GM12873 (cell line): ENCODE data around the gene MASP1.

ENCODE experiments used
- TF ChIP-seq, protein P1 (sequence below): IDR thresholded peaks from 2 replicates; pipeline ENCODE4 v1.5.1; 2012; ENCODE audit warnings: low read depth, mild to moderate bottlenecking, moderate library complexity, low read length, control low read depth; ENCODE audit not compliant: insufficient read depth; ENCODE audit errors: missing control alignments

The MASP1 gene

GRCh38 chr3:187286467-187287059 lies 5.0 kb downstream of the MASP1 start:
- TF ChIP-seq, protein P1, sequence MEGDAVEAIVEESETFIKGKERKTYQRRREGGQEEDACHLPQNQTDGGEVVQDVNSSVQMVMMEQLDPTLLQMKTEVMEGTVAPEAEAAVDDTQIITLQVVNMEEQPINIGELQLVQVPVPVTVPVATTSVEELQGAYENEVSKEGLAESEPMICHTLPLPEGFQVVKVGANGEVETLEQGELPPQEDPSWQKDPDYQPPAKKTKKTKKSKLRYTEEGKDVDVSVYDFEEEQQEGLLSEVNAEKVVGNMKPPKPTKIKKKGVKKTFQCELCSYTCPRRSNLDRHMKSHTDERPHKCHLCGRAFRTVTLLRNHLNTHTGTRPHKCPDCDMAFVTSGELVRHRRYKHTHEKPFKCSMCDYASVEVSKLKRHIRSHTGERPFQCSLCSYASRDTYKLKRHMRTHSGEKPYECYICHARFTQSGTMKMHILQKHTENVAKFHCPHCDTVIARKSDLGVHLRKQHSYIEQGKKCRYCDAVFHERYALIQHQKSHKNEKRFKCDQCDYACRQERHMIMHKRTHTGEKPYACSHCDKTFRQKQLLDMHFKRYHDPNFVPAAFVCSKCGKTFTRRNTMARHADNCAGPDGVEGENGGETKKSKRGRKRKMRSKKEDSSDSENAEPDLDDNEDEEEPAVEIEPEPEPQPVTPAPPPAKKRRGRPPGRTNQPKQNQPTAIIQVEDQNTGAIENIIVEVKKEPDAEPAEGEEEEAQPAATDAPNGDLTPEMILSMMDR: no peak

- TF ChIP-seq, protein P1: no peak
Observed at GRCh38 chr3:187281191-187281714, 10.3 kb downstream of the MASP1 start.

DNA sequence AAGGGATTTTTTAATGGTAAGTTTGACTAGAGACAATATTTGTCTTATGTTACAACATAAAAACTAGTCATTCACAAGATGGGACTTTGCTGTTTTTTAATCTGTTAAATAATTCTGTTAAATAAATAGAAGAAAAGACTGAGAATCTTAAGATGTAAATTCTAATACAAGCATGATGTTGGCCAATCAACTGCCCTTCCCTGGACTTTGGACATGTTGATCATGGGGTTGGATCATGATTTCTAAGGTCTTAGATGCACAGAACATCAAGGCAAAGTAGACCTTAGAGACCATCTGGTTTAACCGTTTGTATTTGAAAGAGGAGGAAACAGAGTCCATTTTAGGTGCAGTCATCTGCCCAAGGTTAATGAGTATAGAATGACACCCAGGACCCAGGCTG lies 10.9 kb downstream of the MASP1 start:
- TF ChIP-seq, protein P1: no peak

DNA sequence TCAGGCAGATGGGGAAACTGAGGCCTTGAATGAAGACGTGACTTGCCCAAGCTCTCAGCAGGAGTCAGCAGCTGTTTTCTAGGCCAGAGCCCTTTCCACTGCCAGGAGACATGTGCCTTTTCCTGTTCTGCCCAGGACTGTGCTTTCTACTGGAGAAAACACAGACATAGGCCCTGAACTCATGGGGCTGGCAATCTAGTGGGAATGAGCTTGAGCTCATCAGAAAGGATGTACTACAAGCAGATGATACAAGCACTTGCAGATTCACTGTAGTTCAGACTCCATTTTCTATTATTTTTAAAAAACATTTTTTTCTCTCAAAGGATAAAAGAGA lies 14.4 kb downstream of the MASP1 start:
- TF ChIP-seq, protein P1: no peak

GRCh38 chr3:187276397-187277128 lies 15.0 kb downstream of the MASP1 start:
- TF ChIP-seq, protein P1: no peak

DNA sequence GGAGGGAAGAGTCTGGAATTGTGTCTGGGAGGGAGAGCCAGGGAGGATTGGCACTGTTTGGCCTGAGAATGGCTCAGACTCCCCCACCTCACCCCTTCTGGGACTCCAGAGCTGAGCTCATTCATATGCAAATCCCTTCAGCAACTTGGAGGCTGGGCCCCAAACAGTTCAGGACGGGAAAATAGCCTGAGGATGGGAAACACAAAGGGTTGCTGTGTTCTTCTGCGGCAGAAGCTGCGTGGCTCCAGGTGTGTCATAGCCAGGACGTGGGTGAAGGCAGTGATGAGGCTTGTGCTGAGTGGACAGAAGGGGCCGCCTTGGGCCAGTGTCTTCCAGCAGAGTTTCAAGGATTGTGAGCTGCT lies 16.6 kb downstream of the MASP1 start:
- TF ChIP-seq, protein P1: no peak

DNA sequence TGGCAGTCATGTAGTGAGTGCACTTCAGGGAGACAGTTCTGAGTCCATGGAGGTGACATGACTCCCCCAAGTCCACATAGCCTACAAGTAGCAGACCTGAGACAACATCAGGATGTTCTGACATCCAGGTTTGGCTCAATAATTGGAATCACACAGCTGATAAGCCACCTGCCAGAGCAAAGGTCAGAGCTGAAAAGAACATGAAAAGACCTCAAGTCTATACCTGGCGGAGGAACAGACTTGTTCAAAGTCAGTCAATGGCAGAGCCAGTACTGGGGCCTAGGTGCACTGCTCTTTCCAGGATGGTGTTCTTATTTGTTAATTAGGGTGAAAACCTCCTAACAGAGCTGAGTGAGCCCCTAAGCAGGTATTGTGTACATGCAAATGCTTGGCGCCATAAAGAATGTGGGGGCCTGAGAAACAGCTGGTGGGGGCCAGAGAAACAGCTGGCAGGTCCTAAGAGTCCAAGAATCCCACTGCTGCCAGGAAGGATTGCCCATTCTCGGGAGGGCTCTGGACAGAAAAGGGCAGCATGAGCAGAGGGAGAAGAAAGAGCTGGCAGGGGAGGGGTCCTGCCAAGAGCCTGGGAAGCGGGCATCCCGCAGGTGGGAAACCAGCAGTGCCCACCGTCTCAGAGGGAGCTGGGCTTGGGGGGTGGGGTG lies 17.1 kb downstream of the MASP1 start:
- TF ChIP-seq, protein P1: no peak
